ENCODE measurements around the gene KIAA0825.

KIAA0825 gene

DNA sequence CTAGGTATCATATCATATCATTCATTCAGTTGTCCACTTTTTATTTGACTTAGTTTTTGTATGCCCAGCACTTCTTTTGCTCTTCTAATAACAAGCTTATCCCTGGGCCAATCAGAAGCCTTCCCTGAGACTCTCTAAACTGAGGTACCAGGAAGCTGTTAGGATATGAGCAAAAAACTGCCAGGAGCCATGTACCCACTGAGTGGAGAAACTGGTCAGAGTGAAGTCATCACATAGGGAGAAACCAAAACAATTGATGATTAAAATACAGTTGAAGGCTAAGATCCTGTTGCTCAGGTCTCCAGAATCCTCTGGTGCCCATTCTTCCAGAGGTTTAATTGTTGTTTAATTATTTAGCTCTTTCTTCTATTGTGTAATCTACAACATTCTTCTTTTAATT lies 120.2 kb downstream of the KIAA0825 start:
- H3K9me3 Mint-ChIP-seq, result no peaks in the 10 kb centered on the region
- ATAC-seq, result no peak
- H3K4me3 Mint-ChIP-seq, result no peak overlapping the region
- H3K27ac Mint-ChIP-seq, result no peak overlapping the region
- H3K4me1 Mint-ChIP-seq, result no peaks in the 10 kb centered on the region
- H3K27me3 Mint-ChIP-seq, result no peaks in the 10 kb centered on the region
- no peaks in the 10 kb centered on the region for H3K36me3 Mint-ChIP-seq

DNA sequence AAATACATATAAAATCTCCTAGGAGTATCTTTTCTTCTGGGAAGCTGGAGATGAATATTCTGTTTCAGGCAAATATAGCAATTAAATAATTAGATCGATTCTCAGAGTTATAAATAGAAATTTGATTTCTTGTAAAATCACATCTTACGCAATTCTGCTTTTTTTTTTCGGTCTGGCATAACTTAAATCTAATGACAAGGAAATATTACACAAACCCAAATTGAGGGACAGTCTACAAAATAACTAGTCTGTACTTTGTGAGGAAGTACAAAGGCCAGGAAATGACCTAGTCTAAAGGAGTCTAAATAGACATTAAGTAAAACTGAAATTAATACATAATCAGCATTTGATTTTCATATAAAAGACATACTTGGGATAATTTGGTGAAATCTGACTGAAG lies 133.3 kb downstream of the KIAA0825 start:
- no peak overlapping the region for H3K4me3 Mint-ChIP-seq
- ATAC-seq, result no peak
- H3K27me3 Mint-ChIP-seq, result no peaks in the 10 kb centered on the region
- no peaks in the 10 kb centered on the region for H3K36me3 Mint-ChIP-seq
- no peak overlapping the region for H3K27ac Mint-ChIP-seq
- no peaks in the 10 kb centered on the region for H3K9me3 Mint-ChIP-seq
- no peaks in the 10 kb centered on the region for H3K4me1 Mint-ChIP-seq

DNA sequence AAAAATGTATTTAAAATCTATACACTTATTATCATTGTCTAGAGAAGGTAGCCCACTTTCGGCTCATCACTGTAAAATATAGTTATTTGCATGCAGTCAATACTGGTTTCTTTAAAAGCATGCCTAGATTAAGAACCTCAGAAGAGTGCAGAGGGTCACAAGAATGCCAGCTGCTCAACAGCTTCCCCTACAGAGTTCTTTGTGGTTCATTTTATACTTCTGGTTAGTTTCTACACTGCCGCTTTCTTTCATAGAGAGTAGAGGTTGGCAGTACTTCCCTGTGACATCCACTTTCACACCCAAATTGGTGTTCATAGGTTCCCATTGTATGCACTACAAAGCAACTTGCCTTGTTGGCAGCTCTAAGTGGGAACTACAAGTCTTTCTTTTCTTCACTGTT lies 137.3 kb downstream of the KIAA0825 start:
- Mint-ChIP-seq H3K4me1 (no peaks in the 10 kb centered on the region), H3K4me3 (no peak overlapping the region), H3K27ac (no peak overlapping the region), H3K36me3 (no peaks in the 10 kb centered on the region), H3K27me3 (no peaks in the 10 kb centered on the region), H3K9me3 (no peaks in the 10 kb centered on the region)
- ATAC-seq, result no peak

DNA sequence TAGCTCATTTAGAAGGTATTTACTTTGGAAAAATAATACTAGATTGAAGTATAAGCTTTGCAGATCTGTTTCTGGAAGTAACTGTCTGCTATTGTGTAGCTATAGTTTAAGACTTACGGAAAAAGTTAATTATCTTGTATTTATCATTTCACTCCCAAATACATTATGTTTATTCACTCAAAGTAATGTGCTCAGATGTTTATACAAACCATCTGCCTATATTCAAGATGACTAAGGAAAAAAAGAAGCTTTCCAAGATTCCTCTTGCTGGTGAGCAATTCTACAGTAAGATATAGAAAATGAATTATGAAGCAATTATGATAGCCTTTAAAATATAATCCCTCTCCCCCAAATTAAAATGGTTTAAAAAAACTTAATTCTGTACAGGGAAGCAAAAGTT lies 137.9 kb downstream of the KIAA0825 start:
- Mint-ChIP-seq H3K4me1 (no peaks in the 10 kb centered on the region), H3K4me3 (no peak overlapping the region), H3K9me3 (no peaks in the 10 kb centered on the region), H3K27ac (no peak overlapping the region), H3K36me3 (no peaks in the 10 kb centered on the region), H3K27me3 (no peaks in the 10 kb centered on the region)
- no peak for ATAC-seq

DNA sequence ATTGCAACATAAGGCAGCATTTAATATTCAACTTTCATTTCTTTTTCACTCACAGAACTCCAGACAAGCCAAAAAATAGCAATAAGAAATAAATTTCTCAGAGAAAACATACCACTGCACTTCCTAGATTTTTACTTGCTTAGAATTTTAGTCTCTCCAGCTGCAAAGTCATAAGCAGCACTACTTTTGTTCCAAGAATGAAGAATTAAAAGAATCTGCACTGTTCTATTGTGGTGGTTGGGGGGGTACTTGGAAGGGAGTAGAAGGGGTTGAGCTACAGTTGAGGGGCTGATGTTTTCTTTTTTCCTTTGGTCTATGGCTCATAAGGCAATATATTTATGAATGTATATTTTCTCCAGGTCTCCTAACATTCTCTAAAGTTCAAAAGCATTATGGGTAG lies 144.5 kb downstream of the KIAA0825 start:
- Mint-ChIP-seq H3K9me3 (no peaks in the 10 kb centered on the region), H3K36me3 (no peaks in the 10 kb centered on the region), H3K4me3 (no peak overlapping the region), H3K27me3 (no peaks in the 10 kb centered on the region), H3K4me1 (no peaks in the 10 kb centered on the region), H3K27ac (no peak overlapping the region)
- no peak for ATAC-seq

DNA sequence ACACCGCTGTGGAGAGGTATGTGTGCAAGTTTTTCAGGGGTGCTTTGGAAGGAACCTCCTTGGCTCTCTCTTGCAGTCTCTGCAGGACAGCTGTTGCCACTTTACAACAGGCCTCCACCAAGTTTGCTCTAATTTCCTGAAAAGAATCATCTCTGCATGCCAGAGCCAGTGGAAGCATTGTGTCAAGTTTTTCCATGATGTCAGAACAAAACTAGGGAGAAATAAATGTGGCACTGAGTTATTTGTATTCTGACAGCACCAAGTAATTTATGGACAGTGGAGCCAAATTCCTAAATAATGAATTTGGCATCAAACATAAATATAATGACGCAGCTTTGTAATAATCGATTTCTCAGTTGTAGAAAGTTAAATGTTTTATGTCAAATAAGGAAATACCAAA lies 146.9 kb downstream of the KIAA0825 start:
- Mint-ChIP-seq H3K9me3 (no peaks in the 10 kb centered on the region), H3K27ac (no peak overlapping the region), H3K27me3 (no peaks in the 10 kb centered on the region), H3K36me3 (no peaks in the 10 kb centered on the region), H3K4me1 (no peaks in the 10 kb centered on the region), H3K4me3 (no peak overlapping the region)
- no peak for ATAC-seq

DNA sequence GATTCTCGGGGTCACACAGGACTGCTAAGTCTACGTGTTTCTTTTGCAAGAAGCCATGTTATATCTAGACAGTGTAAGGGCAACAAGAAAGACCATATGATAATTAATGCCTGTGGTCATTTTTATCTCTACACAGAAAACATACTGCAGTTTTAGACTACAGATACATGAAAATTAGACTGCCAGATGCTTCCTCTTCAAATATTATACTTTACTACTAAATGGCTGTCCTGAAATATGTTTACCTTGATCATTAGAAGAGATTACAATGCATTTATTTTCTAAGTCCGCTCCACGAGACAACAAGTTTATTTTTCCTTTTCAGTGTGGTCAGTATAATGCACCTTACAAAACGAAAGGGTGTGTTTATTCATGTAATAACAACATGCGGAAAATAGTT lies 147.6 kb downstream of the KIAA0825 start:
- Mint-ChIP-seq H3K9me3 (no peaks in the 10 kb centered on the region), H3K36me3 (no peaks in the 10 kb centered on the region), H3K4me1 (no peaks in the 10 kb centered on the region), H3K4me3 (no peak overlapping the region), H3K27ac (no peak overlapping the region), H3K27me3 (no peaks in the 10 kb centered on the region)
- no peak for ATAC-seq

DNA sequence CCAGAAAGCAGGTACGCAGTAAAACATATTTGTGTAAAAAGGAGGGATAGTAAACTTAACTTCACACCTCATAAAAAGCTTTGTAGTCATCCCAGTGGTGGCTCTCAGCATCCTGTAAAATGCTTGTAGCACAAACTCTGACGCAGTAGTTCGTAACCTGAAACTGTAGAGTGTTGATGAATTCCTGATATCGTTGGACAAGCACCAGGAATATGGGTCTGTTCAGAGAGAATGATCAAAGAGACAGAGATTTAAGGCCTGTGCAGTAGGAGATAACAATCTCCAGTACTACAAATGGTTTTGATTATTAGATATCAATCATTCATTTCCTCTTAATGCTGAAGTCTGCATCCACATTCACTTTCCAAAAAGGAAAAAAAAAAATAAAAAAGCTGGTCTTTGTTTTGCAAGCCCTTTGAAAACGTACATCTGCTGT lies 148.5 kb downstream of the KIAA0825 start:
- Mint-ChIP-seq H3K36me3 (no peaks in the 10 kb centered on the region), H3K27ac (no peak overlapping the region), H3K27me3 (no peaks in the 10 kb centered on the region), H3K4me1 (no peaks in the 10 kb centered on the region), H3K4me3 (no peak overlapping the region), H3K9me3 (no peaks in the 10 kb centered on the region)
- no peak for ATAC-seq

DNA sequence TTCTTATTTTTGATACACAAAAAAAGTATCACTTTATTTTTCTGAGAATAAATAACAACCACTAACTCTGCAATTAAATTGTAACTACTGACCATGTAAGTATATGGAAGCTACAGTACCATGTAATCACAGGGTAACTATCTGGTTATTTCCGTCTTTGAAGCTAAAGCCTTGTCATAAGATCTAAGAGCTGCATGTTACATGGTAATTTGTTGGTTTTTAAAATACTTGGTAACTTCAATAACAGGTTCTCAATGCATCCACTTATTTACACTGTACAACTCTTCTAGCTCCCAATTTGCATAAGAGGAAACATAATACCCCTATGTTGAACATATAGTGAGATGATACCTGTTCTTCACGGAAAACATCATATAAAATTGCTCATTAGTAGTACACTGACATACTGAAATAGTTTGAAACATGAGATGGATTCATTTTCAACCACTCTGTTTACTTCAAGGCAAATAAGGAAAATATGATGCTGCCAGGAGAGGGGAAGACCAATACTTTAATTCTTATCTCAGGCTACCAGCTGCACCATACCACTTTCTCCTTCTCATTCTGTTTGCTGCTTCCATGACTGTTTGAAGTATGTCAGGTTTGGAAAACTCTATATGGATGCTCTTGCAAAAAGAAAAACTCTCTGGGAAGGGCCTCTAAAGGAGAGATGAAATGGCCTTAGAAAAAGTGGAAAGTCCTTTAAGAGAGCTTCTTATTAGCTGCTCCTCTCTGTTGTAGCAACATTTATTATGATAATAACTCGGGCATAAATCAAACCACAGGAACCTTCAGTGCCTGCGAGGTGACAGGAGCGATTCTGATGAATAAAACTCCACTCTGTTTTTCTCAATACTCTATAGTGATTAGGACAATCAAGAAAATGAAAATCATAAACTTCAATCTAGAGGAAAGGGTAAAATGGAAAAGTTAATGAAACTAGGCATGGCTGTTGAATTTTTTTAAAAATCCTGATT lies 150.2 kb downstream of the KIAA0825 start:
- Mint-ChIP-seq H3K27ac (no peak overlapping the region), H3K36me3 (no peaks in the 10 kb centered on the region), H3K4me3 (no peak overlapping the region), H3K4me1 (no peaks in the 10 kb centered on the region), H3K9me3 (no peaks in the 10 kb centered on the region), H3K27me3 (no peaks in the 10 kb centered on the region)
- ATAC-seq, result no peak

DNA sequence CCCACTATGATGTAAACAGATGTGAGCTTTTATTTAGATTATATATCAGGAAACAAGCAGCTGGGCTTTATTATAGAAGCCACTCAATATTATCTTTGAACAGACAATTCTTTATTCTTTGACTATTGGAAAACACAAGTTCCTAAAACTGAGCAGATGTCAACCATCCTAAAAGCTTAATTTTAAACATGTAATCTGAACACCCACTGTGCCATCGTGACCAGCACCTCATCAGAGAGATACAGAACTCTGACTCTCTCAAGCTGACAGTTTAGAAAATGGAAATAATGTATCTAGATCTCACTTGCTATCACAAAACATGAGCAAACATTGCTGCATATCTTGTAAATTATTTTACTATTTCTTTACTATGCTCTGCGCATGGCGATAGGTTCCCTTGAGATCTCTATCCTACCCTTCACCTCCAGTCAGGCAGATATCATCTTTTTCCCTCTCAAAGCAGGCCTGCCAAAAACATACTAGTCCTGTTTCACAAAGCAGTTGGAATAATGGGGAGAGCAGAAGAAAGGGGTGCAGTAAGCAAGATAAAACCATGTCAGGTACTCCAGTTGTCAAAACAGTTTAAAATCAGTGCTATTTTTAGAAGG lies 151.0 kb downstream of the KIAA0825 start:
- Mint-ChIP-seq H3K36me3 (no peaks in the 10 kb centered on the region), H3K4me1 (no peaks in the 10 kb centered on the region), H3K9me3 (no peaks in the 10 kb centered on the region), H3K27ac (no peak overlapping the region), H3K27me3 (no peaks in the 10 kb centered on the region), H3K4me3 (no peak overlapping the region)
- ATAC-seq, result no peak

DNA sequence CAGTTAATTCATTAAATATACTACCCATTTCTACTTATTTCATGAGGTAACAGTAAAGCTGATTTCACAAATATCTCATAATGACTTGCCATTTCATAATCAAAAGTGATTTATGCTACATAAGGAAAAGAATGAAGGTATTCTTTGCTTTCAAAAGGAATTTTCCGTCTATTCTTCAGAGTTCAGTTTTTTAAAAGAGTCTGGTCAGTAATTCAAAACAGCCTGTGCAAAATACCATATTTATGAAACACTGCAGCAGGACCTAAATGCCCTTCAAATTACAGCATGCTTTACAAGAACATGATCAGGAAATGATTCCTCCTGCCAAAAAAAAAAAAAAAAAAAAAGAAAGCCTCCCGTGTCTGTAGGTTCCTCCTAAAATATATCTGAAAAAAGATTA lies 154.7 kb downstream of the KIAA0825 start:
- H3K27ac Mint-ChIP-seq, result no peak overlapping the region
- H3K27me3 Mint-ChIP-seq, result no peaks in the 10 kb centered on the region
- H3K4me1 Mint-ChIP-seq, result no peaks in the 10 kb centered on the region
- no peaks in the 10 kb centered on the region for H3K9me3 Mint-ChIP-seq
- H3K36me3 Mint-ChIP-seq, result no peaks in the 10 kb centered on the region
- H3K4me3 Mint-ChIP-seq, result no peak overlapping the region
- ATAC-seq, result no peak

DNA sequence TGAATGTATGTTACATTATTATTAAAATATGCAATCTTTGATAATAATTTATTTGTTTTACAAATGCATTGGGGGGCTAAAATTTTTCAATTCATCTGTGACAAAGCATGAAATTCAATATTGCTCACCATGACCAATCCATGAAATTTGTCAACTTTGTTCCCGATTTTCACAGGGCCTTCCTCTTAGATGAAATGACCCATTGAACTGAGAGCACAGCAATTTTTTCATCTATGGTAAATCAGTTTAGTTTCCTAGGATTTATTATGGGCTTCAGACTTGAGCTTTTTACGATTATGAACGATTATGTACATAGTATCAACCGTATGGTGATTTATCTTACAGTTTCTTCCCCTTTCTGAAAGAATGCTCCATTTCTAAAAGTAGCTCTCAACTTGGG lies 157.3 kb downstream of the KIAA0825 start:
- Mint-ChIP-seq H3K4me3 (no peak overlapping the region), H3K36me3 (no peaks in the 10 kb centered on the region), H3K27ac (no peak overlapping the region), H3K27me3 (no peaks in the 10 kb centered on the region), H3K4me1 (no peaks in the 10 kb centered on the region), H3K9me3 (no peaks in the 10 kb centered on the region)
- ATAC-seq, result no peak

DNA sequence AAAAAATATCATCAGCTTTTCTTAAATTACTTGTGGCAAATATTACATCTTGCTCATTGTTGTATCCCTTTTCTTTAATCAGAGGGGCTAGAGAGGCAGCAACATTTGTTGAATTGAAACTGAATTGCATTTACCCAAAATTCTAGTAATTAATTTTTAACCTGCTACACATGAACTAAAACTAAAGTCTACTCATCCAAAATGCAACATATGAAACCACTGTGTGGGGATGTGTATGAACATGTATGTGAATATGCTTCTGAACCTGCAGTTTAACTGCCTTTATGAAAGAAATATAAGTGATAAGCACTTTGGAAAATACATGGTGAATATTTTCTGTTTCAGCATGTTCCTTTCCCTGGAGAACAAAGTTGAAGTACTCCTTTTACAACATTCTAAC lies 158.5 kb downstream of the KIAA0825 start:
- H3K9me3 Mint-ChIP-seq, result no peaks in the 10 kb centered on the region
- H3K36me3 Mint-ChIP-seq, result no peaks in the 10 kb centered on the region
- no peak overlapping the region for H3K27ac Mint-ChIP-seq
- no peak for ATAC-seq
- no peak overlapping the region for H3K4me3 Mint-ChIP-seq
- H3K4me1 Mint-ChIP-seq, result no peaks in the 10 kb centered on the region
- no peaks in the 10 kb centered on the region for H3K27me3 Mint-ChIP-seq

DNA sequence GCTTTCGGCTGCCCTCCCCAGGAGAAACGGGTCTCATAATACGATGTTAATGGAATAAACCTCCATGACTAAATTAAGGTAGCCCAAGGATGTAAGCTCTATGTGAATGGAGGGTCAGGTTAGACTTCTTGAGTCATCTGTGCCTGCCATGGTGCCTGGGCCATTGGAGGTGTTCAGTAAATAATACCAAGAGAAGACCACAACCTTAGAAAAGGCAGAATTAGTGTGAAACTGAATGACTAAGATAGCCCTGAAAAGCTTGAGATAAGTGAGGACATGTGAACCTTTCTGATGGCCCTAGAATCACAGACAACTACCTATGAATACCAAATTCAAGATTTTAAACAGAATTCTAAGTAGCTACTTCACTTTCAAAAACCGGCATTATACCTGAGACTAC lies 160.6 kb downstream of the KIAA0825 start:
- no peaks in the 10 kb centered on the region for H3K4me1 Mint-ChIP-seq
- no peaks in the 10 kb centered on the region for H3K36me3 Mint-ChIP-seq
- H3K27me3 Mint-ChIP-seq, result no peaks in the 10 kb centered on the region
- no peak overlapping the region for H3K4me3 Mint-ChIP-seq
- H3K27ac Mint-ChIP-seq, result no peak overlapping the region
- no peaks in the 10 kb centered on the region for H3K9me3 Mint-ChIP-seq
- ATAC-seq, result no peak

DNA sequence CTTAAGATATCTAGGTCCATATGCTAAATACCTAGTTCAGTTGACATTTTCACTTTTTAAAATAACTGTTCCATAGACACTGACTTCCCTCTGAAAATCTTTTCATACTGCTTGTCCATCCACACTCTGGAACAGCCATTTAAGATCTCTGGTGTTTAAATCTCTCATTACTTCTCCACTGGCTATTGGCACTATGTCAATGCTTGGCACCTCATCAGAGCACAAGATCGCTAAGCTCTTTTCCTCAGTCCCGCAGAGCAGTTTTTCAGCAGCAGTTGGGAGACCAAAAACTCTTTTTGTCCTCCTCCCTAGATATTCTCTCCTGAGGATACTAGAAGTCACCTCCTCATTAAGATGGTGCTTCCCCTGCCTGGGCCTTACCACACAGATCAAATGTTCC lies 172.7 kb downstream of the KIAA0825 start:
- Mint-ChIP-seq H3K36me3 (peaks cover 5% of the 10 kb centered on the region), H3K9me3 (no peaks in the 10 kb centered on the region), H3K27ac (no peak overlapping the region), H3K4me3 (no peak overlapping the region), H3K27me3 (no peaks in the 10 kb centered on the region), H3K4me1 (no peaks in the 10 kb centered on the region)
- ATAC-seq, result no peak

DNA sequence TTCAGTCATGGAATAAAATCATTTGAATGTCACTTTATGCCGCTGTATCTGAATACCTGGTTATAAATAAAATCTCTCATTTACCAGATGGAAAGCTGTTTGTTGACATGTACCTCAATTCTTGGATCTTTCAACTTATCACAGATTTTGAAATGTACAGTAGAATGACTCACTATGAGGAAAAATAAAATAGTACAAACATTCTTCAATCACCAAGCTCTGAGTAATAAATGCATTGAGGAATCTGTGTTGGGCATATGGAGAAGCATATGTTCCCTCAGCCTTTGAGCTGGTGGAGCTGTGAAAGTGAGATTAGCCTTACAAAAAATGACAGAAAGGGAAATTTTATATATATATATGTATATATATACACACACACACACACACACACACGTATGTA lies 175.4 kb downstream of the KIAA0825 start:
- Mint-ChIP-seq H3K27ac (no peak overlapping the region), H3K27me3 (no peaks in the 10 kb centered on the region), H3K9me3 (no peaks in the 10 kb centered on the region), H3K4me1 (no peaks in the 10 kb centered on the region), H3K4me3 (no peak overlapping the region), H3K36me3 (peaks cover 7% of the 10 kb centered on the region)
- no peak for ATAC-seq
